Mesendoderm (in vitro differentiated cells): ENCODE measurements around the gene RASD2.

Source experiments
- DNase-seq: peaks from one replicate; pipeline ENCODE4 v3.0.0; 2013
- H2AK5ac ChIP-seq: 2 replicates; pipeline ENCODE4 v1.6.1; 2013; ENCODE audit warnings: low read length, inconsistent platforms
- H2BK120ac ChIP-seq: 2 replicates; pipeline ENCODE4 v1.6.1; 2013; ENCODE audit warnings: low read depth, mild to moderate bottlenecking, low read length, moderate library complexity, mixed read lengths
- H2BK15ac ChIP-seq: replicated peaks from 2 replicates; pipeline ENCODE4 v1.6.1; 2013; ENCODE audit warnings: low read depth, mild to moderate bottlenecking, moderate library complexity
- H2BK5ac ChIP-seq: 2 replicates; pipeline ENCODE4 v1.6.1; 2013; ENCODE audit warnings: low read length, inconsistent platforms
- H3K18ac ChIP-seq: 2 replicates; pipeline ENCODE4 v1.6.1; 2013; ENCODE audit warnings: mild to moderate bottlenecking, low read length, mixed read lengths
- H3K23ac ChIP-seq: one replicate; pipeline ENCODE4 v1.6.1; 2013; ENCODE audit warnings: low read length
- H3K27ac ChIP-seq: 2 replicates; pipeline ENCODE4 v1.5.1; 2013; ENCODE audit warnings: low read depth, mild to moderate bottlenecking, inconsistent platforms, low read length, moderate library complexity
- H3K27me3 ChIP-seq: 2 replicates; pipeline ENCODE4 v1.6.1; 2013; ENCODE audit warnings: low read length, control low read depth, mild to moderate bottlenecking, inconsistent platforms; ENCODE audit not compliant: insufficient read depth, poor library complexity
- H3K36me3 ChIP-seq: 2 replicates; pipeline ENCODE4 v1.6.1; 2013; ENCODE audit warnings: low read length, inconsistent platforms; ENCODE audit not compliant: control insufficient read depth, insufficient read depth
- H3K4ac ChIP-seq: one replicate; pipeline ENCODE4 v1.6.1; 2013; ENCODE audit warnings: low read depth, mild to moderate bottlenecking, low read length, moderate library complexity
- H3K4me1 ChIP-seq: 2 replicates; pipeline ENCODE4 v1.6.1; 2013; ENCODE audit warnings: low read depth, low read length, inconsistent platforms; ENCODE audit not compliant: control insufficient read depth
- H3K4me2 ChIP-seq: 2 replicates; pipeline ENCODE4 v1.6.1; 2013; ENCODE audit warnings: low read length
- H3K4me3 ChIP-seq: 2 replicates; pipeline ENCODE4 v1.5.1; 2013; ENCODE audit warnings: mild to moderate bottlenecking, low read length
- H3K56ac ChIP-seq: one replicate; pipeline ENCODE4 v1.6.1; 2013; ENCODE audit warnings: low read length
- H3K79me1 ChIP-seq: 2 replicates; pipeline ENCODE4 v1.6.1; 2013; ENCODE audit warnings: low read length, inconsistent platforms
- H3K79me2 ChIP-seq: 2 replicates; pipeline ENCODE4 v1.6.1; 2013; ENCODE audit warnings: mild to moderate bottlenecking, low read length; ENCODE audit not compliant: control insufficient read depth, insufficient read depth
- H3K9ac ChIP-seq: 2 replicates; pipeline ENCODE4 v1.6.1; 2013; ENCODE audit warnings: low read length, inconsistent platforms
- H4K5ac ChIP-seq: one replicate; pipeline ENCODE4 v1.6.1; 2013; ENCODE audit warnings: low read length
- H4K8ac ChIP-seq: one replicate; pipeline ENCODE4 v1.6.1; 2013; ENCODE audit warnings: low read depth, mild to moderate bottlenecking, control low read depth, low read length, moderate library complexity
- WGBS: extraction: QIAGEN DNeasy Blood & Tissue Kit; methylation state at CpG from one replicate; pipeline ENCODE4 v1.1.7; 2013; ENCODE audit warnings: low lambda C conversion rate, missing lambda C conversion rate; ENCODE audit not compliant: insufficient coverage; ENCODE audit errors: extremely low coverage; 5-methylcytosine and 5-hydroxymethylcytosine counted together

RASD2 gene

DNA sequence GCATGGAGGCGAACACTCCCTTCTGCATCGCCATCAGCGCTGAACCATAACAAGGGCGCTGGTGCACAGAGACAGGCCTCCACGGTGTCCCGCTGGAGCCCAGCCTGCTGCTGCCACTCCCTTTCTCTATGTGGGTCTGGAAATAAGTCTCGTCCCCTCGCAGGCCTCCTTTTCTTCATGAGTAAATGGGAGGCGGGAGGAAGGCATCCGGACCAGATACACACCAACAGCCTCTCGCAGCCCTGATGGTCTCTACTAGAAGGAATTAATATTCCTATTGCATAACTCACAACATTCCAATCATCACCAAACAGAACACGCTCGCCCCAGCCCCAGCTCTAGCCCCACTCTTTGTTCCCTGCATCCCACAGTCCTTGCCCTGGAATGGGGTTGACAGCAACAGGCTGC, 14.9 kb downstream of the RASD2 start:
- H3K4me2 ChIP-seq, result no peak overlapping the region
- H4K5ac ChIP-seq, result no peak overlapping the region
- no peak overlapping the region for H3K9ac ChIP-seq
- no peaks in the 10 kb centered on the region for H3K4me1 ChIP-seq
- no peaks in the 10 kb centered on the region for H3K79me2 ChIP-seq
- no peak overlapping the region for H2BK5ac ChIP-seq
- no peak overlapping the region for H3K18ac ChIP-seq
- H3K4me3 ChIP-seq, result no peak overlapping the region
- H2BK15ac ChIP-seq, result no peak overlapping the region
- no peak overlapping the region for H3K4ac ChIP-seq
- no peak overlapping the region for H2BK120ac ChIP-seq
- H2AK5ac ChIP-seq, result no peak overlapping the region
- no peak overlapping the region for H4K8ac ChIP-seq
- H3K36me3 ChIP-seq, result no peaks in the 10 kb centered on the region
- no peak overlapping the region for H3K27ac ChIP-seq
- no CpG with 5 or more reads among the region's 13 CpGs for WGBS
- H3K79me1 ChIP-seq, result no peaks in the 10 kb centered on the region
- H3K56ac ChIP-seq, result no peak overlapping the region
- DNase-seq, result no peak
- H3K23ac ChIP-seq, result no peak overlapping the region
- no peaks in the 10 kb centered on the region for H3K27me3 ChIP-seq

DNA sequence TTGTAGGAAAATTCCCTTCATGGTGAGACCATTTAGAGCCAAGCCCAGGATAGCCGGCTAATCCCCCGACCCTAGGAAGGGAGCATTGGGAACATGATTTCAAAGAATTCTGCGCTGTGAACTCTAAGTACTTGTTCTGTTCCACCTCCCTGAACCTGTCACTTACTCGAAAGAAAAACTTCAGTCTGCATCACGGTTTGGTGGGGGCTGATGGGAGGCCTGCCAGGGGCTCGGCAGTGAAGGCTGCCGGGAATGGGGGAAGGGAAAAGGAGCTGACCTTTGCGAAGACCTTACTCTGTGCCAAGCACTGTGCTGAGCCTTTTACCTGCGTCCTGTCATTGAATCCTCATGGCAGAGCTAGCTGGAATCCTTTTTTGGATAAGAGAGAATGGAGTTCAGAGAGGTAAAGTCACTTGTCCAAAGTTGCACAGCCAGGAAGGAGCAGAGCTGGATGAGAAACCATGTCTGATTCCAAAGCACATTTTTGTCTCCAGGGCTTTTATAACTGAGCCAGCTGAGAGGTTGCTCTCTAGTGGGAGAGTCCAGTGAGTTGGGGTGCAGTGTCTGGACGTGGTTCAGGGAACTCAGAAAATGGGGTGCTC, 15.4 kb downstream of the RASD2 start:
- no peak overlapping the region for H2BK15ac ChIP-seq
- no peak for DNase-seq
- no CpG with 5 or more reads among the region's 10 CpGs for WGBS
- no peaks in the 10 kb centered on the region for H3K27me3 ChIP-seq
- H4K5ac ChIP-seq, result no peak overlapping the region
- no peak overlapping the region for H3K9ac ChIP-seq
- H3K27ac ChIP-seq, result no peak overlapping the region
- H3K4me1 ChIP-seq, result no peaks in the 10 kb centered on the region
- H3K79me1 ChIP-seq, result no peaks in the 10 kb centered on the region
- H3K4me3 ChIP-seq, result no peak overlapping the region
- no peak overlapping the region for H2BK120ac ChIP-seq
- no peaks in the 10 kb centered on the region for H3K36me3 ChIP-seq
- H3K56ac ChIP-seq, result no peak overlapping the region
- no peak overlapping the region for H3K23ac ChIP-seq
- no peak overlapping the region for H3K4me2 ChIP-seq
- H2BK5ac ChIP-seq, result no peak overlapping the region
- no peak overlapping the region for H2AK5ac ChIP-seq
- H3K18ac ChIP-seq, result no peak overlapping the region
- H4K8ac ChIP-seq, result no peak overlapping the region
- H3K4ac ChIP-seq, result no peak overlapping the region
- H3K79me2 ChIP-seq, result no peaks in the 10 kb centered on the region

DNA sequence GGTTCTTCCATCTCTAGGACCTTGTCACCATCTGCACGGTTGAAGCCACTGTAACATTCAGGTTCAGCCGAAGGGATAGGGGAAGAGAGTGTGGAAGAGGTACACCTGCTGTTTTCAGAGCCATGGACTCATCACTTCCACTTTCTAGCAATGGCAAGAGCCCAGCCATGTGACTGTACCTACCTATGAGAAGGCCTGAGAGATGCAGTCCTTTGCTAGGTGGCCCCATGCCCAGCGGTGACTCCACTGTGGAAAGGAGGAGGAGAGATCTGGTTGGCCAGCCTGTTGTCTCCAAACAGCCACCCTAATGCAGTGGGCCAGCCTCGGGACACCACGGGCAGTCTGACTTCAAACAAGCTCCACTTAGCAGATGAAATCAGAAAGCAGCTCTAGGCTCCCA, 16.0 kb downstream of the RASD2 start:
- H2BK15ac ChIP-seq, result no peak overlapping the region
- no peaks in the 10 kb centered on the region for H3K36me3 ChIP-seq
- no peak overlapping the region for H3K23ac ChIP-seq
- no peaks in the 10 kb centered on the region for H3K79me2 ChIP-seq
- H3K79me1 ChIP-seq, result no peaks in the 10 kb centered on the region
- no peaks in the 10 kb centered on the region for H3K27me3 ChIP-seq
- H2AK5ac ChIP-seq, result no peak overlapping the region
- H4K5ac ChIP-seq, result no peak overlapping the region
- no CpG with 5 or more reads among the region's 5 CpGs for WGBS
- no peak overlapping the region for H3K27ac ChIP-seq
- H3K4ac ChIP-seq, result no peak overlapping the region
- no peak overlapping the region for H3K4me2 ChIP-seq
- H3K4me1 ChIP-seq, result no peaks in the 10 kb centered on the region
- no peak overlapping the region for H3K9ac ChIP-seq
- H2BK5ac ChIP-seq, result no peak overlapping the region
- no peak overlapping the region for H3K4me3 ChIP-seq
- H2BK120ac ChIP-seq, result no peak overlapping the region
- H3K56ac ChIP-seq, result no peak overlapping the region
- no peak overlapping the region for H4K8ac ChIP-seq
- no peak for DNase-seq
- H3K18ac ChIP-seq, result no peak overlapping the region

DNA sequence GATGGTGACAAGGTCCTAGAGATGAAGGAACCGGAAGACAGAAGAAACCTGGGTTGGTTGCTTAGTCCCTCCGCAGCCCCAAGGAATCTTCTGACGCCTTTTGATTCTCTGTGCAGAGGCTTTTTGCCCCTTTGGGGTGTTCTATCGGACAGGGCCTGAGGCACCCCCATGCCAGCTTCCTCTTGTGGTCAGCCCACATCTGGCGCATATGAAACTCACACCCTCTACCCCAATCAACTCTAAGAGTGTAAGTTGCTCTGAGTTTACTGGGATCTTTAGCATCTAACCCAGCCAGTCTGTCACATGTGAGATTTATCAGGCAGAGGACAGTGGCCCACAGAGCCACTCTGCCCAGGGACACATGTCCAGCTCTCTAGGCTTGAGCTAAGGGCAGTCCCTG, 17.4 kb downstream of the RASD2 start:
- no CpG with 5 or more reads among the region's 5 CpGs for WGBS
- Histone ChIP-seq H3K79me2 (no peaks in the 10 kb centered on the region), H3K4me1 (no peaks in the 10 kb centered on the region), H4K8ac (no peak overlapping the region), H3K4ac (no peak overlapping the region), H2AK5ac (no peak overlapping the region), H3K4me2 (no peak overlapping the region), H3K4me3 (no peak overlapping the region), H4K5ac (no peak overlapping the region), H3K56ac (no peak overlapping the region), H3K23ac (no peak overlapping the region), H3K79me1 (no peaks in the 10 kb centered on the region), H3K9ac (no peak overlapping the region), H3K36me3 (no peaks in the 10 kb centered on the region), H3K27me3 (no peaks in the 10 kb centered on the region), H2BK15ac (no peak overlapping the region), H3K27ac (no peak overlapping the region), H2BK120ac (no peak overlapping the region), H2BK5ac (no peak overlapping the region), H3K18ac (no peak overlapping the region)
- no peak for DNase-seq

DNA sequence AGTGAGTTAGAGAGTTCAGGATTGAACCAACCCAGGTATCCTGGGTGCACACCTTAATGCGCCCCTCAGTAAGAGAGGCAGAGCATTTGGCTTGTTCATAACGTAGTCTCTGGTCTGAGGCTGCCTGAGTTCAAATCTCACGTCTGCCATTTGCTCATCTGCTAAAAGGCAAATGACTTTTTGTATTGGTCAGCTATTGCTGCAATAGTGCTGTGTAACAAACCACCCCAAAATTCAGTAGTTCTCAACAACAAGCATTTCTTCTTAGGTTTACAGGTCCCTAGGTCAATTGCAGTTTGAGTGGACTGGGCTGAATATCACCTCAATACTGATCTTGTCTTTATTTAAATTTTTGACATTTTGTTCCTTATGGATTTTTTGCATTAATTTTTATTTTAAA, 18.1 kb downstream of the RASD2 start:
- Histone ChIP-seq H3K4me2 (no peak overlapping the region), H3K18ac (no peak overlapping the region), H3K23ac (no peak overlapping the region), H2BK120ac (no peak overlapping the region), H3K4me1 (no peaks in the 10 kb centered on the region), H3K79me1 (no peaks in the 10 kb centered on the region), H4K8ac (no peak overlapping the region), H3K4ac (no peak overlapping the region), H3K79me2 (no peaks in the 10 kb centered on the region), H3K36me3 (no peaks in the 10 kb centered on the region), H2BK5ac (no peak overlapping the region), H3K9ac (no peak overlapping the region), H2BK15ac (no peak overlapping the region), H3K27ac (no peak overlapping the region), H3K56ac (no peak overlapping the region), H3K27me3 (no peaks in the 10 kb centered on the region), H2AK5ac (no peak overlapping the region), H3K4me3 (no peak overlapping the region), H4K5ac (no peak overlapping the region)
- no peak for DNase-seq
- no CpG with 5 or more reads among the region's 3 CpGs for WGBS

DNA sequence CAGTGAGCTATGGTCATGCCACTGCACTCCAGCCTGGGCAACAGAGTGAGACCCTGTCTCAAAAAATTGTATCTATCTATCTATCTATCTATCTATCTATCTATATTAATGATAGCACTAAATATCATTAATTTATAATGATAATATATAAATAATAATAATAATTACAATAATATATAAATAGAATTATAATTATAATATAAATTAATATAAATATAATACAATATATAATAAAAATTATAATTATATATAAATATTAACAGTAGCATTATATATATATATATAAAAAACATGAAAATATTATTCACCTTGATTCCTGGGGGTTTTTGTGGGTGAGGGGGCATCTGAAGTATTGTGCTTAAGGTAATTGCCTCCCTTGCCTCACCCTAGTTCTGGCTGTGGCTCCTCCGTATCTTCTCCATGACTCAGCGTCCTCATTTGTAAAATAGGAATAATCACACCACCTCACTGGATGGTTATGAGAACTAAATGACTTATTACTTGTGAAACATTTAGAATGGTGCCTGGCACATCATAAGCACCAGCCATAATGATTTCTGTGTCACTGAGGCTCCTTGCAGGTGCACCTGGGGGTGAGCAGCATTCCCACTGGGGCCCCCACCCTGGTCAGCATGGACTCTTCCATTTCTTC, 18.8 kb downstream of the RASD2 start:
- Histone ChIP-seq H2BK5ac (no peak overlapping the region), H3K18ac (no peak overlapping the region), H3K79me2 (no peaks in the 10 kb centered on the region), H3K27me3 (no peaks in the 10 kb centered on the region), H3K4me3 (no peak overlapping the region), H4K5ac (no peak overlapping the region), H3K4me1 (no peaks in the 10 kb centered on the region), H3K79me1 (no peaks in the 10 kb centered on the region), H3K23ac (no peak overlapping the region), H3K36me3 (no peaks in the 10 kb centered on the region), H2AK5ac (no peak overlapping the region), H3K27ac (no peak overlapping the region), H4K8ac (no peak overlapping the region), H3K56ac (no peak overlapping the region), H2BK120ac (no peak overlapping the region), H3K4me2 (no peak overlapping the region), H3K9ac (no peak overlapping the region), H3K4ac (no peak overlapping the region), H2BK15ac (no peak overlapping the region)
- no peak for DNase-seq
- WGBS, result no CpG with 5 or more reads among the region's 2 CpGs
